Activated CD8-positive, alpha-beta memory T cell treated with anti-CD3 and anti-CD28 coated beads, Interleukin-2, amount 50 U/mL, for 4 hours (primary cell): ENCODE results near the gene EIF2AK3.

ENCODE experiments used
- DNase-seq: peaks from one replicate; pipeline ENCODE4 v3.0.0-alpha.2; 2020

EIF2AK3 gene

DNA sequence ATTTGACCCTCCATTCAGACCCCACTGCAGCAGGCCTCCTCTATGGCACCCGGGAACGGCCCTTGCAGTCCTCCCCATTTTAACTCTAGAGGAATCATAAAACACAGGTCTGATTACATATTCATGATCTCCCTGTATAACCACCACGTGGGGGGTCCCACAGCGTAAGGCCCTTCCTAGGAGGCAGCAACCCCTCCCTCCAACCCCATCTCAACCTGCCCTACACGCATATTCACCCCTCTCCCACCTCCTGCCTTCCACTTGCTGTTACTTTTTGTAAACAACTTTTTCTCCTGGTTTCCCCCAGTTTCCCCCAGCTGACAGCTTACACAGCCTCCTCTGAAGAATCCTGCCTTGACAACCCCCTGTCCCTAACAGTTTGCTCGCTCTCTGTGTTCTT is 89.6 kb downstream of the EIF2AK3 start:
- DNase-seq = no peak

DNA sequence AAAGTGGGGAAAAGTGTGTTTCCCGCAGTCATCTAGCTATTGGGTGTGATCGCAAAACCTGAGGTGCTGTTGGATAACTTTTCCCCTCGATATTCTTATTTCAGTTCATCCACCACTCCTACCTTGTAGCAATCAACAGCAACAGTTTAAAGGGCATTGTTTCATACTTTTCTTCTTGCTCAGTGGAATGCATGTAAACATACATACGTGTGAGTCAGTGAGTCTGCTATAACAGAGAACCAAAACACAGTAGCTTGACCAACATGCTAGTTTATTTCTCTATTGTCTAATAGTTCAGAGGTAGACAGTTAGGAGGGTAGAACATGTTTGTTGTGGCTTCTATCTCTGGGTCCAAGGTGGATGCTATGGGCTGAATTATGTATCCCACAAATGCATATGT is 97.2 kb downstream of the EIF2AK3 start:
- no peak for DNase-seq

- DNase-seq = no peak
Measured at GRCh38 chr2:88521445-88522073, 105.7 kb downstream of the EIF2AK3 start.

GRCh38 chr2:88517759-88518201 is 109.5 kb downstream of the EIF2AK3 start:
- no peak for DNase-seq
